A673 (cell line): Measurements from ENCODE around the gene SLC22A2. TPM values are rescaled to one million over a fixed set of nuclear protein-coding genes. Genes with fewer than 3 reads are reported as not detected.

ENCODE experiments used
- BruUV-seq: library from RNA; stranded (reverse); fragments of 400-500 nt; replicated peaks from 2 replicates; lab custom pipeline; 2021; lab: Mats Ljungman, UMichigan
- CTCF ChIA-PET: fragments of 300-600 bp; sonication (Branson Sonifier 250); formaldehyde crosslinking; loops from one replicate; lab custom pipeline; 2022; ENCODE audit warnings: antibody characterized with exemption; lab: Charles Lee
- POLR2A ChIA-PET: fragments of 300-600 bp; sonication (Branson Sonifier 250); formaldehyde crosslinking; loops from one replicate; lab custom pipeline; 2022; ENCODE audit warnings: antibody characterized with exemption; ENCODE audit not compliant: low non-redundant PET; lab: Charles Lee
- DNase-seq: peaks from one replicate; pipeline ENCODE4 v3.0.0-alpha.2; 2015; ENCODE audit warnings: low spot score
- H3K27ac ChIP-seq: fragments of 200-600 bp; sonication (generic); 2 replicates; pipeline ENCODE4 v1.5.1; 2016; ENCODE audit warnings: mixed run types, low read depth, mild to moderate bottlenecking, mixed read lengths, antibody characterized with exemption, low read length; ENCODE audit not compliant: poor library complexity, severe bottlenecking
- H3K27me3 ChIP-seq: fragments of 200-600 bp; sonication (generic); replicated peaks from 2 replicates; pipeline ENCODE4 v1.6.1; 2017; ENCODE audit warnings: mixed run types, low read depth, mild to moderate bottlenecking, mixed read lengths, antibody characterized with exemption, low read length; ENCODE audit not compliant: insufficient read depth, poor library complexity
- H3K36me3 ChIP-seq: fragments of 200-600 bp; sonication (generic); 2 replicates; pipeline ENCODE4 v1.6.1; 2016; ENCODE audit warnings: mixed run types, mild to moderate bottlenecking, mixed read lengths, antibody characterized with exemption, low read length; ENCODE audit not compliant: insufficient read depth, poor library complexity, severe bottlenecking
- H3K4me1 ChIP-seq: fragments of 200-600 bp; sonication (generic); 2 replicates; pipeline ENCODE4 v1.6.1; 2017; ENCODE audit warnings: mixed run types, mild to moderate bottlenecking, mixed read lengths, antibody characterized with exemption, low read length; ENCODE audit not compliant: insufficient read depth, poor library complexity, severe bottlenecking
- H3K4me3 ChIP-seq: fragments of 200-600 bp; sonication (generic); 2 replicates; pipeline ENCODE4 v1.5.1; 2016; ENCODE audit warnings: low read depth, mixed run types, mild to moderate bottlenecking, mixed read lengths, low read length; ENCODE audit not compliant: poor library complexity, severe bottlenecking
- H3K9me3 ChIP-seq: fragments of 200-600 bp; sonication (generic); 2 replicates; pipeline ENCODE4 v1.6.1; 2016; ENCODE audit warnings: mixed run types, low read depth, mild to moderate bottlenecking, mixed read lengths, antibody characterized with exemption, low read length; ENCODE audit not compliant: poor library complexity, severe bottlenecking
- EZH2 ChIP-seq: fragments of 200-600 bp; sonication (generic); IDR thresholded peaks from 2 replicates; pipeline ENCODE4 v1.6.1; 2017; ENCODE audit warnings: borderline replicate concordance, low read depth, mild to moderate bottlenecking, mixed read lengths, antibody characterized with exemption, low read length; ENCODE audit not compliant: poor library complexity, severe bottlenecking
- intact Hi-C: fragments of 100-400 bp; cut with micrococcal nuclease; formaldehyde crosslinking; loops from one replicate; pipeline ENCODE4 v1.10.0; 2022; ENCODE audit not compliant: unreplicated experiment
- total RNA-seq: library from RNA; stranded (reverse); gene quantifications from 2 replicates; pipeline ENCODE4 v1.2.3, GENCODE V29; 2021
- TF ChIP-seq, protein P1 (sequence below): fragments of 300-800, 200-600 bp; sonication (generic); conservative IDR thresholded peaks from 2 replicates; pipeline ENCODE4 v1.5.1; 2017; ENCODE audit warnings: low read depth, mild to moderate bottlenecking, antibody characterized with exemption, low read length, moderate library complexity, mixed read lengths

The SLC22A2 gene
- total RNA-seq, 1 experiment from 2014 or later = not detected

DNA sequence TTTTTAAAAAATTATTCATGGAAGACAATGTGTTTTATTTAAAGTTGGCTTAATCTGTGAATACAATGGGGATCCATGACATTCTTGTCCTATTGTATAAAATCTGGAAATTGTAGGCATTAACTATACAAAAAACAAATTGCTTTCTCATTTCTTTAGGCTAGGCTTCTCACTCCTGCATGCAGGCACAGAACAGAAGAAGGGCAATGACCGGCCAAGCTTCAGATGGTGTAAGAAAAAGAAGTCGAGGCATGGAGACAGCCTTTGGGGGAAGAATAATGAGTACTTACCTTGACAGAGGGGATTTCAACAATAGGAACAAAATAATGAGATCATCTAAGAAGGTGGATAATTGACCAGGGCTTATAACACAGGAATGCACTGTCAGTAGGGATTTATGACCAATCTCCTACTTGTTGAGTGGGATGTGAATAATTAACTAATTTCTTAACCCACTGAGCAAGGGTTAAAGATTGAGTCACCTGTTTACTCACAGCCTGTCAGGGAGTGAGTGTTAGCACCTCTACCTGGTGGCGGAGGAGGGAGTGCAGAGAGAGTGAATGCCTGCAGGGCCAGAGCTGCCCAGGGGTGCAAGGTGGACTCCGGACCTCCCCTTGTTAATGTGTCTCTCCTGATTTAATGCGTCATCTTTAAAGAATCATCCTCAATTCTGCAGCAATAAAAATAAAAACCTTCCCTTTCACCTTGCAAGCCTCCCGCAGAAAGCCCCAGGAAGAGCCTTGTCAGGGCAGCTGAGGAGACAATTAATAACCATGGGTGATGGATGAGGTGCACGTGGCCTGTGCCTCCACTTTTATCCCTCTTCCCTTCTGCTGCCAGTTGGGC, 3.9 kb downstream of the SLC22A2 start:
- Histone ChIP-seq H3K27me3 (peaks cover 4% of the 10 kb centered on the region), H3K36me3 (no peaks in the 10 kb centered on the region), H3K9me3 (no peaks in the 10 kb centered on the region), H3K27ac (no peak overlapping the region), H3K4me1 (no peaks in the 10 kb centered on the region), H3K4me3 (no peak overlapping the region)
- intact Hi-C loops = no loop called here
- POLR2A ChIA-PET = no interaction called here
- BruUV-seq = no TSS peak
- no peak for DNase-seq
- CTCF ChIA-PET = no interaction called here
- no peak for TF ChIP-seq EZH2
- TF ChIP-seq, protein P1, sequence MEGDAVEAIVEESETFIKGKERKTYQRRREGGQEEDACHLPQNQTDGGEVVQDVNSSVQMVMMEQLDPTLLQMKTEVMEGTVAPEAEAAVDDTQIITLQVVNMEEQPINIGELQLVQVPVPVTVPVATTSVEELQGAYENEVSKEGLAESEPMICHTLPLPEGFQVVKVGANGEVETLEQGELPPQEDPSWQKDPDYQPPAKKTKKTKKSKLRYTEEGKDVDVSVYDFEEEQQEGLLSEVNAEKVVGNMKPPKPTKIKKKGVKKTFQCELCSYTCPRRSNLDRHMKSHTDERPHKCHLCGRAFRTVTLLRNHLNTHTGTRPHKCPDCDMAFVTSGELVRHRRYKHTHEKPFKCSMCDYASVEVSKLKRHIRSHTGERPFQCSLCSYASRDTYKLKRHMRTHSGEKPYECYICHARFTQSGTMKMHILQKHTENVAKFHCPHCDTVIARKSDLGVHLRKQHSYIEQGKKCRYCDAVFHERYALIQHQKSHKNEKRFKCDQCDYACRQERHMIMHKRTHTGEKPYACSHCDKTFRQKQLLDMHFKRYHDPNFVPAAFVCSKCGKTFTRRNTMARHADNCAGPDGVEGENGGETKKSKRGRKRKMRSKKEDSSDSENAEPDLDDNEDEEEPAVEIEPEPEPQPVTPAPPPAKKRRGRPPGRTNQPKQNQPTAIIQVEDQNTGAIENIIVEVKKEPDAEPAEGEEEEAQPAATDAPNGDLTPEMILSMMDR = no peak

DNA sequence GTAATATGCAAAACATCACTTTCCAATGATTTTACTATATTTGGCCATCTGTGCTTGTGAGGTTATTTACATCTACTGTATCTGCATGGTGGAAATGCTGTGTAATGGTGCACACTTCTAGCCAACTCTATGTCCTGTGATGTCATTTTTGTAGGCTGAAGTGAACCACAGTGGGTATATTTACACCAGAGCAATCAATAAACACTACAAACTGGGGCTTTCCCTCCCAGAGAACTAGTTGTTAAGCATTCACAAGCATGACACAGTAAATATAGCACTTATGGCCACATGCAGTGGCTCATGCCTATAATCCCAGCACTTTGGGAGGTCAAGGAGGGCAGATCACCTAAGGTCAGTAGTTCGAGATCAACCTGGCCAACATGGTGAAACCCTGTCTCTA, 4.9 kb downstream of the SLC22A2 start:
- DNase-seq = no peak
- CTCF ChIA-PET = no interaction called here
- no peak overlapping the region for H3K4me3 ChIP-seq
- H3K27me3 ChIP-seq = peaks cover 7% of the 10 kb centered on the region
- POLR2A ChIA-PET = no interaction called here
- no peaks in the 10 kb centered on the region for H3K9me3 ChIP-seq
- no TSS peak for BruUV-seq
- H3K4me1 ChIP-seq = no peaks in the 10 kb centered on the region
- TF ChIP-seq, protein P1 = no peak
- no peak overlapping the region for H3K27ac ChIP-seq
- H3K36me3 ChIP-seq = no peaks in the 10 kb centered on the region
- intact Hi-C loops = no loop called here

DNA sequence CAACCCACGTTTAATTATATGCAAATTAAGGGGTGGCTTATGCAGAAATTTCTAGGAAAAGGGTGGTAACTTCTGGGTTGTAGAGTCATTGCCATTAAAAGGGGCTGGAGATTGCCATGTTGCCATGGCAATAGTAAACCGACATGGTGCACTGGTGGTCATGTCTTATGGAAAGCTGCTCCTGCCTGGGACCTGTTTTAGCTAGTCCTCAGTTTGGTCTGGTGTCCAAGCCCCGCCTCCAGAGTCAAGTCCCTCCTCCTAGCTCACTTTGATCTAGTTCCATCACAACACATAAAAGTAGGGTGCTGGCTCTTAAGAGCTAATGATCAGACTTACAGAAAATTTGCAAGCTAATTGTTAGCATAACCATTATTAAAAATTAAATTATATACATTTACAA, 5.3 kb downstream of the SLC22A2 start:
- no TSS peak for BruUV-seq
- Histone ChIP-seq H3K27me3 (peaks cover 7% of the 10 kb centered on the region), H3K4me1 (no peaks in the 10 kb centered on the region), H3K36me3 (no peaks in the 10 kb centered on the region), H3K9me3 (no peaks in the 10 kb centered on the region), H3K4me3 (no peak overlapping the region), H3K27ac (no peak overlapping the region)
- ChIA-PET CTCF (no interaction called here), POLR2A (no interaction called here)
- DNase-seq = no peak
- no peak for TF ChIP-seq EZH2
- TF ChIP-seq, protein P1 = no peak
- intact Hi-C loops = no loop called here
